Panc1 (cell line): ENCODE results near the gene TBC1D2. TPM values are rescaled to one million over a fixed set of nuclear protein-coding genes. Genes with fewer than 3 reads are reported as not detected.

Experiments
- ATAC-seq: fragments of 200-7000 bp; cut with Tn5 transposase; 2 replicates; pipeline ENCODE4 v1.9.1; 2020; ENCODE audit warnings: mild to moderate bottlenecking, moderate library complexity
- BruUV-seq: library from RNA; stranded (reverse); fragments of 400-500 nt; replicated peaks from 2 replicates; lab custom pipeline; 2021; lab: Mats Ljungman, UMichigan
- CTCF ChIA-PET: fragments of 300-600 bp; sonication (Branson Sonifier 250); formaldehyde crosslinking; loops from one replicate; lab custom pipeline; 2022; ENCODE audit warnings: antibody characterized with exemption; lab: Charles Lee
- POLR2A ChIA-PET: fragments of 300-600 bp; sonication (Branson Sonifier 250); formaldehyde crosslinking; loops from one replicate; lab custom pipeline; 2022; ENCODE audit warnings: antibody characterized with exemption; lab: Charles Lee
- DNase-seq: peaks from one replicate; pipeline ENCODE4 v3.0.0-alpha.2; 2010; ENCODE audit warnings: low read depth, low spot score
- H3K27ac ChIP-seq: 2 replicates; pipeline ENCODE4 v1.5.1; 2011; ENCODE audit warnings: mild to moderate bottlenecking, low read length, inconsistent platforms
- H3K27me3 ChIP-seq: fragments of 200-500 bp; sonication (Bioruptor generic); 2 replicates; pipeline ENCODE4 v1.6.0; 2014; ENCODE audit warnings: low read length, inconsistent platforms; ENCODE audit not compliant: control insufficient read depth, insufficient read depth
- H3K36me3 ChIP-seq: fragments of 200-500 bp; sonication (Bioruptor generic); 2 replicates; pipeline ENCODE4 v1.5.1; 2014; ENCODE audit warnings: inconsistent platforms, mild to moderate bottlenecking, low read length, moderate library complexity; ENCODE audit not compliant: control insufficient read depth, insufficient read depth
- H3K4me1 ChIP-seq: 2 replicates; pipeline ENCODE4 v1.5.1; 2011; ENCODE audit warnings: inconsistent platforms, mild to moderate bottlenecking, low read length, moderate library complexity; ENCODE audit not compliant: control insufficient read depth, insufficient read depth
- H3K4me3 ChIP-seq, 2 experiments: 2 replicates each; pipeline ENCODE4 v1.5.1; 2011 to 2012; ENCODE audit warnings: low read depth in 2 of 2, low read length in 2 of 2, mild to moderate bottlenecking in 2 of 2, inconsistent platforms in 1 of 2, moderate library complexity in 1 of 2
- H3K9me3 ChIP-seq: fragments of 200-500 bp; sonication (Bioruptor generic); 2 replicates; pipeline ENCODE4 v1.5.1; 2014; ENCODE audit warnings: low read depth, mild to moderate bottlenecking, inconsistent platforms, low read length, moderate library complexity; ENCODE audit not compliant: control insufficient read depth, insufficient read depth
- POLR2AphosphoS5 ChIP-seq: IDR thresholded peaks from 2 replicates; pipeline ENCODE4 v1.6.1; 2012; ENCODE audit warnings: mild to moderate bottlenecking, low read depth, low read length, moderate library complexity
- SIN3A ChIP-seq: IDR thresholded peaks from 2 replicates; pipeline ENCODE4 v1.6.1; 2012; ENCODE audit warnings: low read depth, mild to moderate bottlenecking, low read length, moderate library complexity, borderline replicate concordance; ENCODE audit not compliant: insufficient read depth
- TCF7L2 ChIP-seq: IDR thresholded peaks from 2 replicates; pipeline ENCODE4 v1.6.1; 2011; ENCODE audit warnings: mild to moderate bottlenecking, low read depth, low read length, inconsistent platforms
- in situ Hi-C: cut with HindIII; loops from 2 replicates; pipeline ENCODE4 v1.10.0; 2016; ENCODE audit warnings: low sequenced_read_pairs, low pct_unique_long_range_greater_than_20kb
- intact Hi-C: fragments of 100-400 bp; cut with micrococcal nuclease; formaldehyde crosslinking; loops from one replicate; pipeline ENCODE4 v1.10.0; 2022; ENCODE audit not compliant: unreplicated experiment
- total RNA-seq: library from RNA; stranded (reverse); gene quantifications from one replicate; pipeline ENCODE4 v1.2.1, GENCODE V29; 2021; ENCODE audit not compliant: unreplicated experiment
- TF ChIP-seq, protein P1 (sequence below): fragments of 450-650 bp; IDR thresholded peaks from 2 replicates; pipeline ENCODE4 v1.5.1; 2017; ENCODE audit warnings: mild to moderate bottlenecking
- TF ChIP-seq, protein P2 (sequence below), 2 experiments: IDR thresholded peaks; 2 replicates each; pipeline ENCODE4 v1.6.1; 2011 to 2012; ENCODE audit warnings: low read depth in 2 of 2, control low read depth in 1 of 2, low read length in 1 of 2, mild to moderate bottlenecking in 1 of 2, moderate library complexity in 1 of 2; ENCODE audit not compliant: insufficient read depth in 1 of 2

TBC1D2 gene
- total RNA-seq, 1 experiment from 2014 or later: 2.4 TPM

DNA sequence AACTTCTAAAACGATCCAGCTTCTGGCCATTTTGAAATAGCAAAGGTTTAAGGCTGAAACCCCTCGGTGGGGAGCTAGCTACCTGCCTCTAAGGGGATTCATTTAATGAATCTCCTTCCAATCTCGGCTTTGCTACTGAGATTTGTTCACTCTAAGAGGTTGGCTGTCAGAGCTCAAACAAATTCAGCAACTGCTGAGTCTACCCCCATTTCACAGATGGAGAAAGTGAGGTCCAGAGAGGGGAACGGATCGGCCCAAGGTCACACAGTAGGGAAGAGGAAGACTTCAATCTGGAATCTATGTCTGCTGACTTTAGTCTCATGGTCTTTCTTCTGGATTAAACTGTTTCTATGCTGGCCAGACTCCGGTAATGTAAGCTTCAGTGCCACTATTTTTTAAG, 66.0 kb downstream of the TBC1D2 start:
- POLR2A ChIA-PET: interaction anchor here (0.5 kb wide), 1 partner anchor 81 kb away, joined by 7 read pairs; no protein-coding TSS in a partner anchor
- CTCF ChIA-PET: interaction anchor here (0.7 kb wide), 1 partner anchor 31 kb away, joined by 3 read pairs; no protein-coding TSS in a partner anchor
- no TSS peak for BruUV-seq
- Histone ChIP-seq H3K4me3 (no peak overlapping the region), H3K27ac (no peak overlapping the region), H3K27me3 (no peaks in the 10 kb centered on the region), H3K9me3 (no peaks in the 10 kb centered on the region), H3K4me1 (no peaks in the 10 kb centered on the region; the same call in 1 of the 2 replicates), H3K36me3 (no peaks in the 10 kb centered on the region)
- in situ Hi-C loops (no loop called here), intact Hi-C loops (no loop called here)
- DNase-seq (no peak), ATAC-seq (no peak)
- TF ChIP-seq TCF7L2: no peak
- no peak for TF ChIP-seq SIN3A
- TF ChIP-seq, protein P1, sequence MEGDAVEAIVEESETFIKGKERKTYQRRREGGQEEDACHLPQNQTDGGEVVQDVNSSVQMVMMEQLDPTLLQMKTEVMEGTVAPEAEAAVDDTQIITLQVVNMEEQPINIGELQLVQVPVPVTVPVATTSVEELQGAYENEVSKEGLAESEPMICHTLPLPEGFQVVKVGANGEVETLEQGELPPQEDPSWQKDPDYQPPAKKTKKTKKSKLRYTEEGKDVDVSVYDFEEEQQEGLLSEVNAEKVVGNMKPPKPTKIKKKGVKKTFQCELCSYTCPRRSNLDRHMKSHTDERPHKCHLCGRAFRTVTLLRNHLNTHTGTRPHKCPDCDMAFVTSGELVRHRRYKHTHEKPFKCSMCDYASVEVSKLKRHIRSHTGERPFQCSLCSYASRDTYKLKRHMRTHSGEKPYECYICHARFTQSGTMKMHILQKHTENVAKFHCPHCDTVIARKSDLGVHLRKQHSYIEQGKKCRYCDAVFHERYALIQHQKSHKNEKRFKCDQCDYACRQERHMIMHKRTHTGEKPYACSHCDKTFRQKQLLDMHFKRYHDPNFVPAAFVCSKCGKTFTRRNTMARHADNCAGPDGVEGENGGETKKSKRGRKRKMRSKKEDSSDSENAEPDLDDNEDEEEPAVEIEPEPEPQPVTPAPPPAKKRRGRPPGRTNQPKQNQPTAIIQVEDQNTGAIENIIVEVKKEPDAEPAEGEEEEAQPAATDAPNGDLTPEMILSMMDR: no peak
- no peak for TF ChIP-seq POLR2AphosphoS5
- TF ChIP-seq, protein P2, sequence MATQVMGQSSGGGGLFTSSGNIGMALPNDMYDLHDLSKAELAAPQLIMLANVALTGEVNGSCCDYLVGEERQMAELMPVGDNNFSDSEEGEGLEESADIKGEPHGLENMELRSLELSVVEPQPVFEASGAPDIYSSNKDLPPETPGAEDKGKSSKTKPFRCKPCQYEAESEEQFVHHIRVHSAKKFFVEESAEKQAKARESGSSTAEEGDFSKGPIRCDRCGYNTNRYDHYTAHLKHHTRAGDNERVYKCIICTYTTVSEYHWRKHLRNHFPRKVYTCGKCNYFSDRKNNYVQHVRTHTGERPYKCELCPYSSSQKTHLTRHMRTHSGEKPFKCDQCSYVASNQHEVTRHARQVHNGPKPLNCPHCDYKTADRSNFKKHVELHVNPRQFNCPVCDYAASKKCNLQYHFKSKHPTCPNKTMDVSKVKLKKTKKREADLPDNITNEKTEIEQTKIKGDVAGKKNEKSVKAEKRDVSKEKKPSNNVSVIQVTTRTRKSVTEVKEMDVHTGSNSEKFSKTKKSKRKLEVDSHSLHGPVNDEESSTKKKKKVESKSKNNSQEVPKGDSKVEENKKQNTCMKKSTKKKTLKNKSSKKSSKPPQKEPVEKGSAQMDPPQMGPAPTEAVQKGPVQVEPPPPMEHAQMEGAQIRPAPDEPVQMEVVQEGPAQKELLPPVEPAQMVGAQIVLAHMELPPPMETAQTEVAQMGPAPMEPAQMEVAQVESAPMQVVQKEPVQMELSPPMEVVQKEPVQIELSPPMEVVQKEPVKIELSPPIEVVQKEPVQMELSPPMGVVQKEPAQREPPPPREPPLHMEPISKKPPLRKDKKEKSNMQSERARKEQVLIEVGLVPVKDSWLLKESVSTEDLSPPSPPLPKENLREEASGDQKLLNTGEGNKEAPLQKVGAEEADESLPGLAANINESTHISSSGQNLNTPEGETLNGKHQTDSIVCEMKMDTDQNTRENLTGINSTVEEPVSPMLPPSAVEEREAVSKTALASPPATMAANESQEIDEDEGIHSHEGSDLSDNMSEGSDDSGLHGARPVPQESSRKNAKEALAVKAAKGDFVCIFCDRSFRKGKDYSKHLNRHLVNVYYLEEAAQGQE (IDR thresholded peaks at IDR 0.05; ENCODE audit: insufficient read depth in 1 of 2, low read depth in 2 of 2, low read length in 1 of 2): no peak

DNA sequence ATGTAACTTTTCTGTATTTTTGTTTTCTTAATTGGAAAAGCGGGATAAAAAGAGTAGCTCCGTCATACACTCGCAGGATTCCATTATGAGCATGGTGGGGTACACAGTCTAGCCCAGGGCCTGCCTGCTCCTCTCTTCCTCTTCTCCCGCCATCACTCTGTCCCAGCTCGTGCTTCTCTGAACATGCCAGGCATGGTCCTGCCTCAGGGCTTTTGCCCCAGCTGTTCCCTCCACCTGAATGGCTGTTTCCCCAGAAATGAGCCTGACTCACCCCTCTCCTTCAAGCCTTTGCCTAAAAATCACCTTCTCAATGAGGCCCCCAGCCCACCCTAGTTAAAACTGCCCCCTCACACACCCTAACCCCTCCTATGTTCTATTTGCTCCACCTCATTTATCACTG, 67.5 kb downstream of the TBC1D2 start:
- in situ Hi-C loops (no loop called here), intact Hi-C loops (no loop called here)
- no peaks in the 10 kb centered on the region for H3K9me3 ChIP-seq
- H3K4me1 ChIP-seq: no peaks in the 10 kb centered on the region
- ATAC-seq: no peak
- POLR2A ChIA-PET: interaction anchor here (0.5 to 0.7 kb wide), 2 partner anchors 38 to 63 kb away, joined by 4 to 7 read pairs; no protein-coding TSS in a partner anchor
- no peaks in the 10 kb centered on the region for H3K36me3 ChIP-seq
- no peak overlapping the region for H3K27ac ChIP-seq
- BruUV-seq: no TSS peak
- no peak for DNase-seq
- CTCF ChIA-PET: no interaction called here
- H3K4me3 ChIP-seq: no peak overlapping the region
- H3K27me3 ChIP-seq: no peaks in the 10 kb centered on the region
- TF ChIP-seq, protein P1: no peak
- TF ChIP-seq SIN3A (no peak), TCF7L2 (no peak), POLR2AphosphoS5 (no peak)
- TF ChIP-seq, protein P2 (IDR thresholded peaks at IDR 0.05; ENCODE audit: insufficient read depth in 1 of 2, low read depth in 2 of 2, low read length in 1 of 2): no peak
